A549 (cell line): ENCODE measurements around the gene TGFBI. TPM values are rescaled to one million over a fixed set of nuclear protein-coding genes. Genes with fewer than 3 reads are reported as not detected.

ENCODE experiments used
- ATAC-seq, 2 experiments: fragments of 200-7000 bp in 1 of 2; fragments of >200 bp in 1 of 2; cut with Nextera tagmentation in 1 of 2; cut with Tn5 transposase in 1 of 2; 3 replicates each; pipeline versions ENCODE4 v1.8.0 to v1.9.1; 2018 to 2020; ENCODE audit warnings: mild to moderate bottlenecking in 1 of 2, moderate library complexity in 1 of 2
- CTCF ChIA-PET: fragments of 300-600 bp; sonication (Branson Sonifier 250); formaldehyde crosslinking; extraction: SDS; loops from one replicate; lab custom pipeline; 2021; ENCODE audit warnings: antibody characterized with exemption, inconsistent platforms; lab: Yijun Ruan, JAX
- POLR2A ChIA-PET: fragments of 350-600 bp; formaldehyde crosslinking; extraction: SDS; loops from one replicate; lab custom pipeline; 2021; ENCODE audit warnings: antibody characterized with exemption, inconsistent platforms; lab: Yijun Ruan, JAX
- DNase-seq, 2 experiments: peaks; one replicate each; pipeline versions ENCODE4 v3.0.0 to v3.0.0-alpha.2; 2011 to 2016; ENCODE audit warnings: low read depth in 1 of 2, low spot score in 1 of 2
- FAIRE-seq: peaks from 2 replicates; lab custom pipeline; 2011; peaks lifted over from hg19 to GRCh38; lab: Jason Lieb, UNC
- H3K27ac ChIP-seq, 2 experiments: fragments of >200 bp; sonication (Bioruptor Twin); formaldehyde crosslinking; 3 replicates each; pipeline ENCODE4 v1.5.1; 2016 to 2017
- H3K4me1 ChIP-seq: fragments of >200 bp; sonication (Bioruptor Twin); formaldehyde crosslinking; 3 replicates; pipeline ENCODE4 v1.6.1; 2016
- H3K4me2 ChIP-seq: fragments of >200 bp; sonication (Bioruptor Twin); formaldehyde crosslinking; 3 replicates; pipeline ENCODE4 v1.6.1; 2016
- H3K4me3 ChIP-seq: fragments of >200 bp; sonication (Bioruptor Twin); formaldehyde crosslinking; 3 replicates; pipeline ENCODE4 v1.5.1; 2016
- H3K9me3 ChIP-seq: fragments of >200 bp; sonication (Bioruptor Twin); formaldehyde crosslinking; 3 replicates; pipeline ENCODE4 v1.6.1; 2016
- CBX8 ChIP-seq: fragments of 200-600 bp; sonication (generic); IDR thresholded peaks from 2 replicates; pipeline ENCODE4 v1.6.1; 2016
- CEBPB ChIP-seq, 2 experiments: fragments of >200 bp in 1 of 2; sonication (Bioruptor Twin) in 1 of 2; formaldehyde crosslinking in 1 of 2; IDR thresholded peaks; 2 replicates each; pipeline ENCODE4 v1.6.1; 2012 to 2016
- CHD4 ChIP-seq: fragments of 200-600 bp; sonication (generic); IDR thresholded peaks from 2 replicates; pipeline ENCODE4 v1.6.1; 2016; ENCODE audit warnings: antibody characterized with exemption, mild to moderate bottlenecking, borderline replicate concordance
- EHF ChIP-seq: fragments of 250-450 bp; sonication (Bioruptor Pico); IDR thresholded peaks from 2 replicates; pipeline ENCODE4 v1.5.0; 2020; ENCODE audit warnings: mild to moderate bottlenecking
- EHMT2 ChIP-seq: fragments of 200-600 bp; sonication (generic); IDR thresholded peaks from 2 replicates; pipeline ENCODE4 v1.6.1; 2016; ENCODE audit warnings: antibody characterized with exemption, low read depth, mild to moderate bottlenecking, moderate library complexity
- ELK1 ChIP-seq: fragments of 150-350 bp; IDR thresholded peaks from 2 replicates; pipeline ENCODE4 v1.6.1; 2014; ENCODE audit warnings: low read depth, mild to moderate bottlenecking, low read length
- ESRRA ChIP-seq: fragments of 150-350 bp; IDR thresholded peaks from 2 replicates; pipeline ENCODE4 v1.6.1; 2014; ENCODE audit warnings: mild to moderate bottlenecking, low read length, borderline replicate concordance
- FOSB ChIP-seq: fragments of 250-450 bp; sonication (Bioruptor Pico); IDR thresholded peaks from 2 replicates; pipeline ENCODE4 v1.5.0; 2020; ENCODE audit warnings: mild to moderate bottlenecking, moderate library complexity
- FOSL2 ChIP-seq, 2 experiments: fragments of 450-650 bp in 1 of 2; fragments of >200 bp in 1 of 2; sonication (Bioruptor Twin) in 1 of 2; formaldehyde crosslinking; IDR thresholded peaks; 2 replicates each; pipeline versions ENCODE4 v1.5.0 to v1.6.1; 2016 to 2020; ENCODE audit warnings: mild to moderate bottlenecking in 1 of 2, moderate library complexity in 1 of 2
- FOXS1 ChIP-seq: fragments of 250-450 bp; sonication (Bioruptor Pico); IDR thresholded peaks from 2 replicates; pipeline ENCODE4 v1.5.0; 2020; ENCODE audit warnings: mild to moderate bottlenecking, moderate library complexity
- GATA3 ChIP-seq: IDR thresholded peaks from 2 replicates; pipeline ENCODE4 v1.6.1; 2012; ENCODE audit warnings: borderline replicate concordance
- HDAC2 ChIP-seq: fragments of 200-600 bp; sonication (generic); IDR thresholded peaks from 2 replicates; pipeline ENCODE4 v1.6.1; 2016
- HES2 ChIP-seq: fragments of >200 bp; sonication (Bioruptor Twin); formaldehyde crosslinking; IDR thresholded peaks from 2 replicates; pipeline ENCODE4 v1.6.1; 2016
- HOXA7 ChIP-seq: fragments of 250-450 bp; sonication (Bioruptor Pico); IDR thresholded peaks from 2 replicates; pipeline ENCODE4 v1.5.0; 2020; ENCODE audit warnings: mild to moderate bottlenecking, moderate library complexity
- HOXB5 ChIP-seq: fragments of 250-450 bp; sonication (Bioruptor Pico); IDR thresholded peaks from 2 replicates; pipeline ENCODE4 v1.5.0; 2020; ENCODE audit warnings: mild to moderate bottlenecking, moderate library complexity
- MYC ChIP-seq: IDR thresholded peaks from 2 replicates; pipeline ENCODE4 v1.6.1; 2012; ENCODE audit warnings: mild to moderate bottlenecking, inconsistent platforms, low read length, improper control_type of control experiment, borderline replicate concordance
- RCOR1 ChIP-seq: fragments of 150-350 bp; IDR thresholded peaks from 2 replicates; pipeline ENCODE4 v1.6.1; 2014; ENCODE audit warnings: antibody characterized with exemption, low read length, low read depth
- SMC3 ChIP-seq: fragments of >200 bp; sonication (Bioruptor Twin); formaldehyde crosslinking; IDR thresholded peaks from 3 replicates; pipeline ENCODE4 v1.6.1; 2018; ENCODE audit warnings: inconsistent platforms
- SREBF2 ChIP-seq: fragments of 450-650 bp; IDR thresholded peaks from 2 replicates; pipeline ENCODE4 v1.6.1; 2014; ENCODE audit warnings: mild to moderate bottlenecking, moderate library complexity
- TP53 ChIP-seq: fragments of 250-450 bp; sonication (Bioruptor Pico); IDR thresholded peaks from 2 replicates; pipeline ENCODE4 v1.5.0; 2021; ENCODE audit warnings: mild to moderate bottlenecking, moderate library complexity
- ZFP36 ChIP-seq: fragments of 450-650 bp; IDR thresholded peaks from 2 replicates; pipeline ENCODE4 v1.6.1; 2014; ENCODE audit warnings: borderline replicate concordance; ENCODE audit not compliant: partially characterized antibody
- WGBS: methylation state at CpG from one replicate; pipeline ENCODE4 v1.1.6; 2017; ENCODE audit errors: missing lambda C conversion rate; 5-methylcytosine and 5-hydroxymethylcytosine counted together
- polyA plus RNA-seq, 4 experiments: library from polyadenylated mRNA; depleted of rRNA in 3 of 4; stranded (reverse); fragments of >200 nt; fragmentation: RNase III in 1 of 4; extraction: RNeasy Plus Mini Kit Qiagen cat#74134 plus additional on column Dnase treatment in 1 of 4; gene quantifications; 2 replicates in 3 of 4; 3 replicates in 1 of 4; pipeline ENCODE4 v1.2.3, GENCODE V29; 2011 to 2017

Gene TGFBI
- polyA plus RNA-seq, 2 of the 4 experiments (the other 2 are of a cell fraction): 1,135 to 1,859 TPM

DNA sequence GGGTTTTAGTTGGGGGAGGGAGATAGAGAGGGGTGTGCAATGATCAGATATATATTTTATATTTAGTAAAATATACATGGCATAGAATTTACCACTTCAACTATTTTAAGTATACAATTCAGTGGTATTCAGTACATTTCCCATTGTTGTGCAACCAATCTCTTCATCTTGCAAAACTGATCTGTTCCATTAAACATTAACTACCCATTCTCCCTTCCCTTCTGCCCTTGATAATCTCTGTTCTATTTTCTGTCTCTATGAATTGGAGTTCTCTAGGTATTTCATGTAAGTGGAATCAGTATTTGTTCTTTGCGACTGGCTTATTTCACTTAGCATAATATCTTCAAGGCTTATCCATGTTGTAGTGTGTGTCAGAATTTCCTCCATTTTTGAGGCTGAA lies 38.6 kb downstream of the TGFBI start:
- FAIRE-seq: peak; percentile 61
- POLR2A ChIA-PET: no interaction called here
- Histone ChIP-seq H3K4me1 (peaks cover 60% of the 10 kb centered on the region), H3K27ac (peak overlapping the region; percentile 65 to 86), H3K4me3 (no peak overlapping the region), H3K9me3 (0 out of 3 replicates have a peak, but pooled peaks cover 3% of the 10 kb centered on the region), H3K4me2 (peak overlapping the region; percentile 44; the same call in 2 of the 3 replicates)
- 94% methylated on average over 1 of the region's 1 CpG for WGBS
- no peak for ATAC-seq
- CTCF ChIA-PET: interaction anchor here (1.2 to 1.3 kb wide), 3 partner anchors 9 to 144 kb away, joined by 3 to 5 read pairs (median 3); no protein-coding TSS in a partner anchor
- no peak for DNase-seq
- TF ChIP-seq HDAC2: no peak
- TF ChIP-seq ZFP36: no peak
- TF ChIP-seq FOSB: 0 out of 2 replicates have a peak, but pooled peaks have one; percentile 57
- TF ChIP-seq SMC3: no peak
- TF ChIP-seq HOXB5 (CRISPR knock-in tag): no peak
- TF ChIP-seq CEBPB (IDR thresholded peaks at IDR 0.05): peak; percentile 87 to 88
- TF ChIP-seq EHF (CRISPR knock-in tag): no peak
- TF ChIP-seq GATA3: no peak
- TF ChIP-seq FOSL2 (IDR thresholded peaks at IDR 0.05): no peak
- TF ChIP-seq FOSL2 (CRISPR knock-in tag; IDR thresholded peaks at IDR 0.05): no peak
- no peak for TF ChIP-seq HOXA7
- peak; percentile 66; the same call in 1 of the 2 replicates for TF ChIP-seq HES2
- no peak for TF ChIP-seq EHMT2
- no peak for TF ChIP-seq CHD4
- no peak for TF ChIP-seq CBX8

GRCh38 chr5:136070486-136071285 lies 41.9 kb downstream of the TGFBI start:
- POLR2A ChIA-PET: no interaction called here
- Histone ChIP-seq H3K4me1 (peaks cover 28% of the 10 kb centered on the region), H3K9me3 (0 out of 3 replicates have a peak, but pooled peaks cover 3% of the 10 kb centered on the region)
- FAIRE-seq (no peak), ATAC-seq (no peak), DNase-seq (no peak)
- no peak for TF ChIP-seq MYC
- no peak for TF ChIP-seq TP53 (CRISPR knock-in tag)
- no peak for TF ChIP-seq ELK1
- TF ChIP-seq ESRRA: no peak
- no peak for TF ChIP-seq RCOR1
- TF ChIP-seq SREBF2: no peak
- no peak for TF ChIP-seq FOXS1 (CRISPR knock-in tag)
- TF ChIP-seq, all 56 proteins: peak for 0
- CTCF ChIA-PET: interaction anchor here (1.1 to 2.3 kb wide), 5 partner anchors 11 to 517 kb away, joined by 3 to 9 read pairs (median 4); no protein-coding TSS in a partner anchor
- 95% methylated on average over 8 of the region's 9 CpGs for WGBS
- Histone ChIP-seq H3K4me2 (no peak overlapping the region), H3K4me3 (no peak overlapping the region), H3K27ac (0 out of 6 replicates have a peak overlapping the region, but pooled peaks of 1 of the 2 experiments have one; percentile 42)
